SK-N-SH (cell line): ENCODE data around the gene PCDHGA1. TPM values are rescaled to one million over a fixed set of nuclear protein-coding genes. Genes with fewer than 3 reads are reported as not detected.

Source experiments
- CTCF ChIA-PET: fragments of 300-600, 350-600 bp; formaldehyde crosslinking; extraction: SDS; loops from one replicate; lab custom pipeline; 2021; lab: Yijun Ruan, JAX
- POLR2A ChIA-PET: fragments of 350-600 bp; sonication (Branson Sonifier 250); formaldehyde crosslinking; extraction: SDS; loops from one replicate; lab custom pipeline; 2020; ENCODE audit warnings: antibody characterized with exemption, inconsistent platforms; lab: Yijun Ruan, JAX
- DNase-seq: peaks from one replicate; pipeline ENCODE4 v3.0.0; 2012
- H2AFZ ChIP-seq: fragments of 200-600 bp; sonication (generic); 2 replicates; pipeline ENCODE4 v1.8.1; 2016; ENCODE audit warnings: antibody characterized with exemption, mild to moderate bottlenecking, low read depth
- H3F3A ChIP-seq: fragments of 200-600 bp; sonication (generic); replicated peaks from 2 replicates; pipeline ENCODE3; 2016; ENCODE audit warnings: antibody characterized with exemption, mild to moderate bottlenecking; ENCODE audit not compliant: insufficient read depth
- H3K27ac ChIP-seq, 2 experiments: fragments of 200-500 bp in 1 of 2; fragments of 200-600 bp in 1 of 2; sonication (Bioruptor generic) in 1 of 2; sonication (generic), shearing (Covaris generic) in 1 of 2; 2 replicates each; pipeline versions ENCODE4 v1.5.1 to v1.6.1; 2014 to 2016; ENCODE audit warnings: low read depth in 2 of 2, inconsistent platforms in 1 of 2, low read length in 1 of 2, mild to moderate bottlenecking in 1 of 2, mixed read lengths in 1 of 2
- H3K27me3 ChIP-seq: fragments of 200-600 bp; sonication (generic), shearing (Covaris generic); 2 replicates; pipeline ENCODE4 v1.6.1; 2016; ENCODE audit warnings: mixed run types; ENCODE audit not compliant: insufficient read depth
- H3K36me3 ChIP-seq, 2 experiments: fragments of 200-500 bp in 1 of 2; fragments of 200-600 bp in 1 of 2; sonication (Bioruptor generic) in 1 of 2; sonication (generic) in 1 of 2; replicated peaks in 1 of 2; 2 replicates each; pipeline versions ENCODE3 to v1.5.1; 2014 to 2016; ENCODE audit warnings: low read length in 1 of 2, mild to moderate bottlenecking in 1 of 2; ENCODE audit not compliant: insufficient read depth in 2 of 2, control insufficient read depth in 1 of 2
- H3K4me1 ChIP-seq, 2 experiments: fragments of 200-500 bp in 1 of 2; fragments of 200-600 bp in 1 of 2; sonication (Bioruptor generic) in 1 of 2; sonication (generic), shearing (Covaris generic) in 1 of 2; 2 replicates each; pipeline versions ENCODE4 v1.5.1 to v1.6.1; 2014 to 2016; ENCODE audit warnings: low read depth in 1 of 2, low read length in 1 of 2, mixed run types in 1 of 2; ENCODE audit not compliant: insufficient read depth in 2 of 2, control insufficient read depth in 1 of 2
- H3K4me2 ChIP-seq: fragments of 200-600 bp; sonication (generic), shearing (Covaris generic); 2 replicates; pipeline ENCODE4 v1.6.1; 2017; ENCODE audit warnings: mixed run types
- H3K4me3 ChIP-seq, 2 experiments: fragments of 200-500 bp in 1 of 2; fragments of 200-600 bp in 1 of 2; sonication (Bioruptor generic) in 1 of 2; sonication (generic), shearing (Covaris generic) in 1 of 2; 2 replicates each; pipeline versions ENCODE4 v1.5.1 to v1.8.1; 2014 to 2016; ENCODE audit warnings: low read depth in 2 of 2, inconsistent platforms in 1 of 2, low read length in 1 of 2, mild to moderate bottlenecking in 1 of 2, mixed read lengths in 1 of 2, moderate library complexity in 1 of 2
- H3K79me2 ChIP-seq: fragments of 200-600 bp; sonication (generic); 2 replicates; pipeline ENCODE4 v1.8.1; 2017; ENCODE audit warnings: mild to moderate bottlenecking; ENCODE audit not compliant: insufficient read depth
- H3K9ac ChIP-seq: fragments of 200-600 bp; sonication (generic); 2 replicates; pipeline ENCODE4 v1.6.1; 2017; ENCODE audit warnings: mixed run types
- H3K9me2 ChIP-seq: fragments of 200-600 bp; sonication (generic); 2 replicates; pipeline ENCODE4 v1.6.1; 2017; ENCODE audit warnings: mixed run types
- H3K9me3 ChIP-seq: fragments of 200-600 bp; sonication (generic); 2 replicates; pipeline ENCODE4 v1.6.1; 2017; ENCODE audit warnings: mixed run types, mild to moderate bottlenecking, moderate library complexity
- H4K20me1 ChIP-seq: fragments of 200-600 bp; sonication (generic); 2 replicates; pipeline ENCODE4 v1.6.1; 2017; ENCODE audit warnings: mild to moderate bottlenecking, mixed run types; ENCODE audit not compliant: insufficient read depth
- CHD2 ChIP-seq: fragments of 150-350 bp; IDR thresholded peaks from 2 replicates; pipeline ENCODE4 v1.6.1; 2018; ENCODE audit warnings: low read length; ENCODE audit not compliant: partially characterized antibody
- CTCF ChIP-seq: fragments of 200-600 bp; sonication (generic); IDR thresholded peaks from 2 replicates; pipeline ENCODE4 v1.6.1; 2017; ENCODE audit warnings: antibody characterized with exemption, mild to moderate bottlenecking, moderate library complexity
- ELF1 ChIP-seq: IDR thresholded peaks from 2 replicates; pipeline ENCODE4 v1.4.0; 2012
- EP300 ChIP-seq, 2 experiments: IDR thresholded peaks; 2 replicates each; pipeline versions ENCODE4 v1.4.0 to v1.6.1; 2012; ENCODE audit warnings: borderline replicate concordance in 1 of 2, low read depth in 1 of 2, low read length in 1 of 2
- EZH2phosphoT487 ChIP-seq: fragments of 200-600 bp; sonication (generic); IDR thresholded peaks from 2 replicates; pipeline ENCODE4 v1.6.1; 2017; ENCODE audit warnings: low read depth, mixed run types, mild to moderate bottlenecking, antibody characterized with exemption, moderate library complexity, borderline replicate concordance
- FOXJ3 ChIP-seq: sonication (generic); formaldehyde crosslinking; IDR thresholded peaks from 2 replicates; pipeline ENCODE4 v1.5.1; 2020; ENCODE audit warnings: mild to moderate bottlenecking, missing genetic modification reagents
- GATA2 ChIP-seq: sonication (generic); formaldehyde crosslinking; IDR thresholded peaks from 2 replicates; pipeline ENCODE4 v1.5.0; 2020; ENCODE audit warnings: mild to moderate bottlenecking, missing genetic modification reagents
- JUND ChIP-seq: IDR thresholded peaks from 2 replicates; pipeline ENCODE4 v1.4.0; 2012
- MEF2A ChIP-seq: IDR thresholded peaks from 2 replicates; pipeline ENCODE4 v1.4.0; 2012; ENCODE audit warnings: low read depth, borderline replicate concordance
- NFIC ChIP-seq: IDR thresholded peaks from 2 replicates; pipeline ENCODE4 v1.4.0; 2012; ENCODE audit warnings: borderline replicate concordance
- RAD21 ChIP-seq: IDR thresholded peaks from 2 replicates; pipeline ENCODE4 v1.6.1; 2012; ENCODE audit warnings: mild to moderate bottlenecking, low read length
- RCOR1 ChIP-seq: fragments of 150-350 bp; IDR thresholded peaks from 2 replicates; pipeline ENCODE4 v1.6.1; 2017; ENCODE audit warnings: antibody characterized with exemption, low read length
- RFX5 ChIP-seq: IDR thresholded peaks from 2 replicates; pipeline ENCODE4 v1.6.1; 2012; ENCODE audit warnings: mild to moderate bottlenecking, improper control_type of control experiment, low read length
- SIN3A ChIP-seq: IDR thresholded peaks from 2 replicates; pipeline ENCODE4 v1.6.1; 2012; ENCODE audit warnings: low read depth, mild to moderate bottlenecking, low read length, moderate library complexity, borderline replicate concordance
- TCF12 ChIP-seq: IDR thresholded peaks from 2 replicates; pipeline ENCODE4 v1.4.0; 2012
- USF2 ChIP-seq: fragments of 150-350 bp; IDR thresholded peaks from 2 replicates; pipeline ENCODE4 v1.6.1; 2017; ENCODE audit warnings: antibody characterized with exemption, low read length, low read depth, borderline replicate concordance
- WGBS: methylation state at CpG from one replicate; pipeline ENCODE4 v1.1.6; 2017; ENCODE audit warnings: low lambda C conversion rate; 5-methylcytosine and 5-hydroxymethylcytosine counted together
- polyA plus RNA-seq, 3 experiments: library from polyadenylated mRNA; depleted of rRNA; stranded (reverse); fragments of >200 nt; gene quantifications; 2 replicates each; pipeline ENCODE4 v1.2.3, GENCODE V29; 2012
- TF ChIP-seq, protein P1 (sequence below): IDR thresholded peaks from 2 replicates; pipeline ENCODE4 v1.4.0; 2012; ENCODE audit warnings: low read depth

Gene PCDHGA1
- polyA plus RNA-seq, 1 of the 3 experiments (the other 2 are of a cell fraction) = 1.2 TPM

- peaks cover 3% of the 10 kb centered on the region; the same call in 1 of the 2 replicates for H4K20me1 ChIP-seq
- H3F3A ChIP-seq = peaks cover 20% of the 10 kb centered on the region
- WGBS = 95% methylated on average over 6 of the region's 6 CpGs
- TF ChIP-seq RFX5 (no peak), GATA2 (CRISPR knock-in tag) (no peak), EZH2phosphoT487 (no peak), EP300 (IDR thresholded peaks at IDR 0.05; ENCODE audit: borderline replicate concordance in 1 of 2, low read depth in 1 of 2, low read length in 1 of 2) (no peak), SIN3A (no peak), CTCF (no peak), RAD21 (no peak), CHD2 (no peak), TCF12 (no peak), JUND (no peak), FOXJ3 (CRISPR knock-in tag) (no peak), ELF1 (no peak), NFIC (no peak)
- TF ChIP-seq, all 33 proteins: peak for 0
- CTCF ChIA-PET = interaction anchor here (1.0 to 5.4 kb wide), 17 partner anchors 10 to 278 kb away, joined by 3 to 36 read pairs (median 6); partner anchors contain the start of genes PCDHB15, PCDHB9, PCDHGA1 and PCDHGA11
- POLR2A ChIA-PET = interaction anchor here (1.2 kb wide), 1 partner anchor 242 kb away, joined by 4 read pairs; no protein-coding TSS in a partner anchor
- Histone ChIP-seq H3K9ac (no peak overlapping the region), H3K9me2 (no peaks in the 10 kb centered on the region), H3K9me3 (peaks cover 36% of the 10 kb centered on the region), H3K36me3 (peaks cover 24 to 55% of the 10 kb centered on the region in 2 experiments), H3K27me3 (no peaks in the 10 kb centered on the region), H3K79me2 (peaks cover 57% of the 10 kb centered on the region), H3K4me1 (no peaks in the 10 kb centered on the region; a peak in 1 of 4 replicates), H3K4me2 (no peak overlapping the region), H3K27ac (no peak overlapping the region), H3K4me3 (peak overlapping the region; percentile 80 to 92; a peak in 3 of 4 replicates), H2AFZ (no peak overlapping the region)
- DNase-seq = no peak
Measured at GRCh38 chr5:141319202-141319601, 11.1 kb upstream of the PCDHGA1 start.

DNA sequence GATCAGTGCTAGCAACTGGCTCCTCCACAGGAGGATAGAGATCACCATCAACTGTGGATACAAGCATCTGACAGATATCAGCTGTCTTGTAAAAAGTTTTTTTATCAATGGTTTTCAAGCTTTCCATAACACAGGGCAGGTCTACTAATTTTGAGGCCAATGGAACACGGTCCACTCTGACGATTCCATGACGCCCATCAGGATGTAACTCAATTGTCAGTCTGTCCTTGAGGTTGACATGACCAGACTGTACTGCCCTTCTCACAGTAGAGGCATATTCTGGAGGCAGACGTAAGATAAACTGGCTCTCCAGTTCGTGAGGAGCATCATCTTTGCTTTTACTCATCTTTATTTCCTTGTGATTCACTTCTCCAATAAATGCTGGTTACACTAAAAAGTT, 10.6 kb upstream of the PCDHGA1 start:
- TF ChIP-seq EZH2phosphoT487 = no peak
- no peak for TF ChIP-seq RCOR1
- no peak for TF ChIP-seq USF2
- TF ChIP-seq, protein P1, sequence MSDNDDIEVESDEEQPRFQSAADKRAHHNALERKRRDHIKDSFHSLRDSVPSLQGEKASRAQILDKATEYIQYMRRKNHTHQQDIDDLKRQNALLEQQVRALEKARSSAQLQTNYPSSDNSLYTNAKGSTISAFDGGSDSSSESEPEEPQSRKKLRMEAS = no peak
- TF ChIP-seq FOXJ3 (CRISPR knock-in tag) = no peak
- TF ChIP-seq MEF2A = no peak
- Histone ChIP-seq H3K9me2 (no peaks in the 10 kb centered on the region), H3K27ac (peak overlapping the region in 1 of 2 experiments; percentile 96; a peak in 1 of 4 replicates), H3K27me3 (no peaks in the 10 kb centered on the region), H3K4me1 (no peaks in the 10 kb centered on the region; a peak in 1 of 4 replicates), H3K9me3 (peaks cover 36% of the 10 kb centered on the region), H3K4me3 (peak overlapping the region; percentile 80 to 92), H3K9ac (peak overlapping the region; percentile 89; the same call in 1 of the 2 replicates), H2AFZ (no peak overlapping the region), H3F3A (peaks cover 17% of the 10 kb centered on the region), H3K79me2 (peaks cover 53% of the 10 kb centered on the region), H4K20me1 (0 out of 2 replicates have a peak, but pooled peaks cover 3% of the 10 kb centered on the region), H3K4me2 (peak overlapping the region; percentile 58; the same call in 1 of the 2 replicates), H3K36me3 (peaks cover 24 to 50% of the 10 kb centered on the region in 2 experiments)
- CTCF ChIA-PET = interaction anchor here (0.7 to 5.4 kb wide), 37 partner anchors 10 to 762 kb away, joined by 3 to 36 read pairs (median 4); partner anchors contain the start of genes PCDHB14, PCDHB15, PCDHB6 and PCDHGA1
- no peak for DNase-seq
- POLR2A ChIA-PET = interaction anchor here (1.2 to 1.8 kb wide), 4 partner anchors 137 to 244 kb away, joined by 4 to 16 read pairs (median 7); partner anchors contain the start of gene PCDHB16
- WGBS = 60% methylated on average over 5 of the region's 5 CpGs
